Measurements from ENCODE around the gene SORL1-AS1.

Gene SORL1-AS1

GRCh38 chr11:121452609-121453150 lies at the start of gene SORL1-AS1:
TSS of gene SORL1-AS1 (minus strand) at chr11:121452967.
- TF ChIP-seq GATA3 (IDR thresholded peaks at IDR 0.05; ENCODE audit: low read depth, low read length) = no peak
- TF ChIP-seq GATA2 (IDR thresholded peaks at IDR 0.05; ENCODE audit: low read depth, low read length) = no peak

- TF ChIP-seq GATA3 (IDR thresholded peaks at IDR 0.05; ENCODE audit: low read depth, low read length) = no peak
- no peak for TF ChIP-seq GATA2 (IDR thresholded peaks at IDR 0.05; ENCODE audit: low read depth, low read length)
Observed at GRCh38 chr11:121500717-121501116, 48.0 kb upstream of the SORL1-AS1 start.

- no peak for TF ChIP-seq GATA3 (IDR thresholded peaks at IDR 0.05; ENCODE audit: low read depth, low read length)
- no peak for TF ChIP-seq GATA2 (IDR thresholded peaks at IDR 0.05; ENCODE audit: low read depth, low read length)
Observed at GRCh38 chr11:121500275-121500674, 47.5 kb upstream of the SORL1-AS1 start.

GRCh38 chr11:121499405-121499804 lies 46.6 kb upstream of the SORL1-AS1 start:
- TF ChIP-seq GATA3 (IDR thresholded peaks at IDR 0.05; ENCODE audit: low read depth, low read length) = no peak

- TF ChIP-seq GATA3 (IDR thresholded peaks at IDR 0.05; ENCODE audit: low read depth, low read length) (no peak), GATA2 (IDR thresholded peaks at IDR 0.05; ENCODE audit: low read depth, low read length) (no peak)
Observed at GRCh38 chr11:121497176-121497998, 44.6 kb upstream of the SORL1-AS1 start.

- no peak for TF ChIP-seq GATA3 (IDR thresholded peaks at IDR 0.05; ENCODE audit: low read depth, low read length)
- TF ChIP-seq GATA2 (IDR thresholded peaks at IDR 0.05; ENCODE audit: low read depth, low read length) = no peak
Observed at GRCh38 chr11:121494355-121495099, 41.8 kb upstream of the SORL1-AS1 start.

- TF ChIP-seq GATA2 (IDR thresholded peaks at IDR 0.05; ENCODE audit: low read depth, low read length) (no peak), GATA3 (IDR thresholded peaks at IDR 0.05; ENCODE audit: low read depth, low read length) (no peak)
Observed at GRCh38 chr11:121489823-121490222, 37.1 kb upstream of the SORL1-AS1 start.

GRCh38 chr11:121488641-121489040 lies 35.9 kb upstream of the SORL1-AS1 start:
- TF ChIP-seq GATA3 (IDR thresholded peaks at IDR 0.05; ENCODE audit: low read depth, low read length) (no peak), GATA2 (IDR thresholded peaks at IDR 0.05; ENCODE audit: low read depth, low read length) (no peak)

- TF ChIP-seq GATA2 (IDR thresholded peaks at IDR 0.05; ENCODE audit: low read depth, low read length) (no peak), GATA3 (IDR thresholded peaks at IDR 0.05; ENCODE audit: low read depth, low read length) (no peak)
Observed at GRCh38 chr11:121488170-121488569, 35.4 kb upstream of the SORL1-AS1 start.

GRCh38 chr11:121487191-121487590 lies 34.4 kb upstream of the SORL1-AS1 start:
- TF ChIP-seq GATA2 (IDR thresholded peaks at IDR 0.05; ENCODE audit: low read depth, low read length) (no peak), GATA3 (IDR thresholded peaks at IDR 0.05; ENCODE audit: low read depth, low read length) (no peak)

- TF ChIP-seq GATA3 (IDR thresholded peaks at IDR 0.05; ENCODE audit: low read depth, low read length) (no peak), GATA2 (IDR thresholded peaks at IDR 0.05; ENCODE audit: low read depth, low read length) (no peak)
Observed at GRCh38 chr11:121486054-121486453, 33.3 kb upstream of the SORL1-AS1 start.

- TF ChIP-seq GATA3 (IDR thresholded peaks at IDR 0.05; ENCODE audit: low read depth, low read length) (no peak), GATA2 (IDR thresholded peaks at IDR 0.05; ENCODE audit: low read depth, low read length) (no peak)
Observed at GRCh38 chr11:121485216-121485615, 32.4 kb upstream of the SORL1-AS1 start.

- TF ChIP-seq GATA2 (IDR thresholded peaks at IDR 0.05; ENCODE audit: low read depth, low read length) = no peak
- no peak for TF ChIP-seq GATA3 (IDR thresholded peaks at IDR 0.05; ENCODE audit: low read depth, low read length)
Observed at GRCh38 chr11:121483805-121484480, 31.2 kb upstream of the SORL1-AS1 start.
